HepG2 (cell line): Measurements from ENCODE around the gene MIA2. TPM values are rescaled to one million over a fixed set of nuclear protein-coding genes. Genes with fewer than 3 reads are reported as not detected.

Experiments used
- ATAC-seq: fragments of 200-7000 bp; cut with Tn5 transposase; 3 replicates; pipeline ENCODE4 v1.9.1; 2020; ENCODE audit warnings: mild to moderate bottlenecking, moderate library complexity
- BruUV-seq: library from RNA; stranded (reverse); fragments of 400-500 nt; replicated peaks from 2 replicates; lab custom pipeline; 2021; lab: Mats Ljungman, UMichigan
- CTCF ChIA-PET: fragments of 300-600 bp; formaldehyde crosslinking; extraction: SDS; loops from one replicate; lab custom pipeline; 2021; ENCODE audit warnings: low total read pairs, inconsistent platforms, low intra/inter-chr PET ratio; lab: Yijun Ruan, JAX
- POLR2A ChIA-PET: fragments of 350-600 bp; sonication (Branson Sonifier 250); formaldehyde crosslinking; loops from one replicate; lab custom pipeline; 2020; ENCODE audit warnings: antibody characterized with exemption, inconsistent platforms; lab: Yijun Ruan, JAX
- DNase-seq: peaks from one replicate; pipeline ENCODE4 v3.0.0-alpha.2; 2015; ENCODE audit warnings: low spot score
- FAIRE-seq: peaks from 3 replicates; lab custom pipeline; 2011; peaks lifted over from hg19 to GRCh38; lab: Jason Lieb, UNC
- H2AFZ ChIP-seq: one replicate; pipeline ENCODE4 v1.6.1; 2011; ENCODE audit warnings: low read length, inconsistent platforms
- H3K27ac ChIP-seq: fragments of 300-600 bp; 3 replicates; pipeline ENCODE4 v1.8.0; 2011; ENCODE audit warnings: mixed run types, mild to moderate bottlenecking, mixed read lengths, low read length, inconsistent platforms; ENCODE audit not compliant: insufficient read depth; ENCODE audit errors: extremely low read length
- H3K27me3 ChIP-seq, 2 experiments: fragments of 200-600 bp in 1 of 2; 2 replicates in 1 of 2; 3 replicates in 1 of 2; pipeline versions ENCODE4 v1.6.0 to v1.8.0; 2011; ENCODE audit warnings: low read length in 2 of 2, mild to moderate bottlenecking in 2 of 2, moderate library complexity in 2 of 2, inconsistent platforms in 1 of 2; ENCODE audit not compliant: insufficient read depth in 2 of 2, control insufficient read depth in 1 of 2
- H3K36me3 ChIP-seq, 2 experiments: fragments of 200-600 bp in 1 of 2; replicated peaks in 1 of 2; 2 replicates in 1 of 2; 3 replicates in 1 of 2; pipeline versions ENCODE4 v1.5.1 to v1.8.0; 2011; ENCODE audit warnings: low read length in 2 of 2, inconsistent platforms in 1 of 2; ENCODE audit not compliant: insufficient read depth in 2 of 2, control insufficient read depth in 1 of 2
- H3K4me1 ChIP-seq: 2 replicates; pipeline ENCODE4 v1.5.1; 2012; ENCODE audit warnings: low read length, inconsistent platforms; ENCODE audit not compliant: insufficient read depth
- H3K4me2 ChIP-seq: 2 replicates; pipeline ENCODE4 v1.6.0; 2011; ENCODE audit warnings: low read depth, low read length, inconsistent platforms
- H3K4me3 ChIP-seq, 3 experiments: fragments of 200-600 bp in 1 of 3; sonication (generic), shearing (Covaris generic) in 1 of 3; replicated peaks in 1 of 3; 2 replicates each; pipeline ENCODE4 v1.5.1; 2011 to 2016; ENCODE audit warnings: low read length in 3 of 3, inconsistent platforms in 2 of 3, low read depth in 2 of 3, mild to moderate bottlenecking in 2 of 3, control low read depth in 1 of 3, mixed read lengths in 1 of 3; ENCODE audit not compliant: insufficient read depth in 1 of 3
- H3K79me2 ChIP-seq: one replicate; pipeline ENCODE4 v1.6.1; 2011; ENCODE audit warnings: low read length, inconsistent platforms; ENCODE audit not compliant: insufficient read depth
- H3K9ac ChIP-seq: 2 replicates; pipeline ENCODE4 v1.6.0; 2011; ENCODE audit warnings: mild to moderate bottlenecking, low read depth, low read length, inconsistent platforms; ENCODE audit not compliant: insufficient read depth
- H3K9me3 ChIP-seq: 2 replicates; pipeline ENCODE4 v1.5.1; 2012; ENCODE audit warnings: mild to moderate bottlenecking, low read length
- H4K20me1 ChIP-seq: 2 replicates; pipeline ENCODE4 v1.6.0; 2011; ENCODE audit warnings: inconsistent platforms, mild to moderate bottlenecking, low read length, moderate library complexity; ENCODE audit not compliant: insufficient read depth
- JUND ChIP-seq: sonication (generic); formaldehyde crosslinking; IDR thresholded peaks from 2 replicates; pipeline ENCODE4 v1.8.0; 2022; ENCODE audit warnings: mild to moderate bottlenecking, missing genetic modification reagents
- NFKBIZ ChIP-seq: IDR thresholded peaks from 2 replicates; pipeline ENCODE4 v1.6.1; 2018; ENCODE audit warnings: missing genetic modification reagents, missing compliant biosample characterization
- NONO ChIP-seq, 2 experiments: fragments of 450-650 bp in 1 of 2; sonication (generic) in 1 of 2; formaldehyde crosslinking in 1 of 2; IDR thresholded peaks in 1 of 2; conservative IDR thresholded peaks in 1 of 2; 2 replicates each; pipeline versions ENCODE4 v1.6.1 to v1.8.0; 2017 to 2022; ENCODE audit warnings: mild to moderate bottlenecking in 1 of 2, missing genetic modification reagents in 1 of 2, moderate library complexity in 1 of 2
- SMAD1 ChIP-seq: sonication (generic); formaldehyde crosslinking; IDR thresholded peaks from 2 replicates; pipeline ENCODE4 v1.4.0; 2020; ENCODE audit warnings: missing genetic modification reagents, low read depth, mild to moderate bottlenecking, borderline replicate concordance
- SMAD3 ChIP-seq: sonication (generic); formaldehyde crosslinking; IDR thresholded peaks from 2 replicates; pipeline ENCODE4 v1.4.0; 2020; ENCODE audit warnings: missing genetic modification reagents
- TGIF2 ChIP-seq: IDR thresholded peaks from 2 replicates; pipeline ENCODE4 v1.6.1; 2016; ENCODE audit warnings: control low read depth, missing compliant biosample characterization
- TIGD3 ChIP-seq: sonication (generic); formaldehyde crosslinking; IDR thresholded peaks from 2 replicates; pipeline ENCODE4 v1.5.1; 2020; ENCODE audit warnings: mild to moderate bottlenecking, missing genetic modification reagents, borderline replicate concordance
- ZC3H4 ChIP-seq: sonication (generic); formaldehyde crosslinking; IDR thresholded peaks from 2 replicates; pipeline ENCODE4 v1.4.0; 2020; ENCODE audit warnings: missing genetic modification reagents, borderline replicate concordance
- ZFP62 ChIP-seq: sonication (generic); formaldehyde crosslinking; IDR thresholded peaks from 2 replicates; pipeline ENCODE4 v1.4.0; 2020; ENCODE audit warnings: missing genetic modification reagents
- ZNF17 ChIP-seq: sonication (generic); formaldehyde crosslinking; IDR thresholded peaks from 2 replicates; pipeline ENCODE4 v1.5.0; 2020; ENCODE audit warnings: mild to moderate bottlenecking, missing genetic modification reagents
- ZNF670 ChIP-seq: sonication (generic); formaldehyde crosslinking; IDR thresholded peaks from 2 replicates; pipeline ENCODE4 v1.8.0; 2022; ENCODE audit warnings: mild to moderate bottlenecking, missing genetic modification reagents, borderline replicate concordance
- WGBS: methylation state at CpG from one replicate; pipeline ENCODE4 v1.1.6; 2017; ENCODE audit warnings: low lambda C conversion rate; 5-methylcytosine and 5-hydroxymethylcytosine counted together
- in situ Hi-C: cut with HindIII; loops from 2 replicates; pipeline ENCODE4 v1.10.0; 2017; ENCODE audit warnings: low pct_unique_long_range_greater_than_20kb; ENCODE audit not compliant: extremely low pct_ligation_motif_present
- intact Hi-C: fragments of 100-400 bp; cut with micrococcal nuclease; formaldehyde crosslinking; loops from one replicate; pipeline ENCODE4 v1.10.0; 2022; ENCODE audit not compliant: unreplicated experiment
- polyA plus RNA-seq, 8 experiments: library from polyadenylated mRNA; depleted of rRNA in 3 of 8; stranded (reverse) in 7 of 8; unstranded in 1 of 8; fragments of >200 nt; fragmentation: Illumina TruSeq in 4 of 8; extraction: Trizol in 4 of 8; gene quantifications; 2 replicates each; pipeline versions ENCODE4 v1.2.1 to v1.2.3, GENCODE V29; 2011 to 2016; ENCODE audit warnings: low read depth in 4 of 8, missing spikeins in 1 of 8, mixed read lengths in 1 of 8; ENCODE audit not compliant: insufficient read depth in 1 of 8
- total RNA-seq, 5 experiments: library from RNA; depleted of rRNA; stranded (reverse); fragments of >200 nt; fragmentation: Illumina TruSeq; extraction: Trizol; gene quantifications; 2 replicates each; pipeline ENCODE4 v1.2.3, GENCODE V29; 2016; ENCODE audit warnings: low read depth in 1 of 5
- TF ChIP-seq, protein P1 (sequence below): IDR thresholded peaks from 2 replicates; pipeline ENCODE4 v1.6.1; 2016
- TF ChIP-seq, protein P2 (sequence below): sonication (generic); formaldehyde crosslinking; IDR thresholded peaks from 2 replicates; pipeline ENCODE4 v1.5.0; 2020; ENCODE audit warnings: mild to moderate bottlenecking, missing genetic modification reagents

Gene MIA2
- total and polyA plus RNA-seq, 2 of the 13 experiments (the other 11 are each of a cell fraction or from before 2014, with no cell fraction given), result 134 to 158 TPM

- Histone ChIP-seq H3K9ac (no peak overlapping the region), H3K36me3 (no peaks in the 10 kb centered on the region; a peak in 1 of 5 replicates), H3K9me3 (no peaks in the 10 kb centered on the region), H3K27ac (no peak overlapping the region), H3K27me3 (no peaks in the 10 kb centered on the region), H4K20me1 (no peaks in the 10 kb centered on the region), H3K4me1 (no peaks in the 10 kb centered on the region), H3K4me2 (no peak overlapping the region), H2AFZ (no peak overlapping the region), H3K4me3 (no peak overlapping the region), H3K79me2 (no peaks in the 10 kb centered on the region)
- no peak for TF ChIP-seq SMAD1
- no peak for TF ChIP-seq ZNF17 (CRISPR knock-in tag)
- TF ChIP-seq ZC3H4 (CRISPR knock-in tag), result no peak
- TF ChIP-seq, protein P1, sequence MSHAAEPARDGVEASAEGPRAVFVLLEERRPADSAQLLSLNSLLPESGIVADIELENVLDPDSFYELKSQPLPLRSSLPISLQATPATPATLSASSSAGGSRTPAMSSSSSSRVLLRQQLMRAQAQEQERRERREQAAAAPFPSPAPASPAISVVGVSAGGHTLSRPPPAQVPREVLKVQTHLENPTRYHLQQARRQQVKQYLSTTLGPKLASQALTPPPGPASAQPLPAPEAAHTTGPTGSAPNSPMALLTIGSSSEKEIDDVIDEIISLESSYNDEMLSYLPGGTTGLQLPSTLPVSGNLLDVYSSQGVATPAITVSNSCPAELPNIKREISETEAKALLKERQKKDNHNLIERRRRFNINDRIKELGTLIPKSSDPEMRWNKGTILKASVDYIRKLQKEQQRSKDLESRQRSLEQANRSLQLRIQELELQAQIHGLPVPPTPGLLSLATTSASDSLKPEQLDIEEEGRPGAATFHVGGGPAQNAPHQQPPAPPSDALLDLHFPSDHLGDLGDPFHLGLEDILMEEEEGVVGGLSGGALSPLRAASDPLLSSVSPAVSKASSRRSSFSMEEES (CRISPR knock-in tag), result no peak
- TF ChIP-seq ZNF670, result no peak
- no peak for TF ChIP-seq ZFP62 (CRISPR knock-in tag)
- no peak for TF ChIP-seq NFKBIZ (CRISPR knock-in tag)
- no peak for TF ChIP-seq NONO (IDR thresholded peaks at IDR 0.05)
- TF ChIP-seq NONO (CRISPR knock-in tag; conservative IDR thresholded peaks at IDR 0.05), result no peak
- TF ChIP-seq TIGD3 (CRISPR knock-in tag), result no peak
- TF ChIP-seq, protein P2, sequence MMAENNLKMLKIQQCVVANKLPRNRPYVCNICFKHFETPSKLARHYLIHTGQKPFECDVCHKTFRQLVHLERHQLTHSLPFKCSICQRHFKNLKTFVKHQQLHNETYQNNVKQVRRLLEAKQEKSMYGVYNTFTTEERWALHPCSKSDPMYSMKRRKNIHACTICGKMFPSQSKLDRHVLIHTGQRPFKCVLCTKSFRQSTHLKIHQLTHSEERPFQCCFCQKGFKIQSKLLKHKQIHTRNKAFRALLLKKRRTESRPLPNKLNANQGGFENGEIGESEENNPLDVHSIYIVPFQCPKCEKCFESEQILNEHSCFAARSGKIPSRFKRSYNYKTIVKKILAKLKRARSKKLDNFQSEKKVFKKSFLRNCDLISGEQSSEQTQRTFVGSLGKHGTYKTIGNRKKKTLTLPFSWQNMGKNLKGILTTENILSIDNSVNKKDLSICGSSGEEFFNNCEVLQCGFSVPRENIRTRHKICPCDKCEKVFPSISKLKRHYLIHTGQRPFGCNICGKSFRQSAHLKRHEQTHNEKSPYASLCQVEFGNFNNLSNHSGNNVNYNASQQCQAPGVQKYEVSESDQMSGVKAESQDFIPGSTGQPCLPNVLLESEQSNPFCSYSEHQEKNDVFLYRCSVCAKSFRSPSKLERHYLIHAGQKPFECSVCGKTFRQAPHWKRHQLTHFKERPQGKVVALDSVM (CRISPR knock-in tag), result no peak
- TF ChIP-seq JUND (CRISPR knock-in tag), result no peak
- TF ChIP-seq SMAD3 (CRISPR knock-in tag), result no peak
- TF ChIP-seq TGIF2 (CRISPR knock-in tag), result no peak
- intact Hi-C loops (no loop called here), in situ Hi-C loops (no loop called here)
- ATAC-seq (no peak), DNase-seq (no peak), FAIRE-seq (no peak)
- POLR2A ChIA-PET, result interaction anchor here (1.5 to 1.6 kb wide), 2 partner anchors 213 to 280 kb away, joined by 4 to 5 read pairs; partner anchors contain the start of genes SEC23A and TRAPPC6B
- CTCF ChIA-PET, result no interaction called here
- BruUV-seq, result no TSS peak
- 90% methylated on average over 1 of the region's 1 CpG for WGBS
Measured at GRCh38 chr14:39383026-39383660, 149.4 kb downstream of the MIA2 start.
